NOMO-1 treated with DMSO at 0.1 percent for 48 hours (cell line): ENCODE results near the gene RHBDL3.

Experiments used
- DNase-seq: peaks from one replicate; lab custom pipeline; 2025; ENCODE audit not compliant: unreplicated experiment; lab: John Stamatoyannopoulos, UW

Gene RHBDL3

GRCh38 chr17:32266389-32267301 lies 1.0 kb downstream of the RHBDL3 start:
- peak; percentile 44 for DNase-seq

- no peak for DNase-seq
These were observed 2.1 kb downstream of the RHBDL3 start for GRCh38 chr17:32267690-32268205.

GRCh38 chr17:32268734-32269288 lies 3.2 kb downstream of the RHBDL3 start:
- DNase-seq = no peak

GRCh38 chr17:32269377-32269776 lies 3.7 kb downstream of the RHBDL3 start:
- no peak for DNase-seq

GRCh38 chr17:32271844-32272243 lies 6.2 kb downstream of the RHBDL3 start:
- DNase-seq = no peak

- DNase-seq = no peak
These were observed 8.5 kb downstream of the RHBDL3 start for GRCh38 chr17:32274101-32274500.

GRCh38 chr17:32274643-32275042 lies 9.0 kb downstream of the RHBDL3 start:
- no peak for DNase-seq

- DNase-seq = peak; percentile 55
These were observed 9.7 kb downstream of the RHBDL3 start for GRCh38 chr17:32275060-32276042.

GRCh38 chr17:32276171-32276601 lies 10.6 kb downstream of the RHBDL3 start:
- peak; percentile 93 for DNase-seq

- DNase-seq = no peak
These were observed 11.7 kb downstream of the RHBDL3 start for GRCh38 chr17:32277284-32277683.

- DNase-seq = no peak
These were observed 13.2 kb downstream of the RHBDL3 start for GRCh38 chr17:32278815-32279214.

GRCh38 chr17:32279891-32280716 lies 14.5 kb downstream of the RHBDL3 start:
- no peak for DNase-seq

- DNase-seq = no peak
These were observed 15.4 kb downstream of the RHBDL3 start for GRCh38 chr17:32281011-32281451.

GRCh38 chr17:32283745-32284201 lies 18.1 kb downstream of the RHBDL3 start:
- no peak for DNase-seq

GRCh38 chr17:32285306-32285705 lies 19.7 kb downstream of the RHBDL3 start:
- no peak for DNase-seq

GRCh38 chr17:32285746-32286517 lies 20.3 kb downstream of the RHBDL3 start:
- no peak for DNase-seq

GRCh38 chr17:32286518-32286900 lies 20.9 kb downstream of the RHBDL3 start:
- DNase-seq = no peak

- no peak for DNase-seq
These were observed 22.3 kb downstream of the RHBDL3 start for GRCh38 chr17:32287804-32288511.

GRCh38 chr17:32288615-32289014 lies 23.0 kb downstream of the RHBDL3 start:
- no peak for DNase-seq
